LoVo (cell line): ENCODE results near the gene CTAGE9.
"Not testable (repeated sequence)": the region's sequence is repeated elsewhere in the genome, so short reads cannot be mapped to it uniquely, and the experiment has no call there.

Source experiments
- DNase-seq: peaks from one replicate; pipeline ENCODE4 v3.0.0-alpha.2; 2016; ENCODE audit warnings: low spot score

The CTAGE9 gene

GRCh38 chr6:131729550-131729949 is 18.7 kb upstream of the CTAGE9 start:
- DNase-seq: no peak

- DNase-seq: no peak
These were observed 17.6 kb upstream of the CTAGE9 start for GRCh38 chr6:131728296-131728939.

- no peak for DNase-seq
These were observed 17.1 kb upstream of the CTAGE9 start for GRCh38 chr6:131727868-131728267.

- DNase-seq: no peak
These were observed 16.6 kb upstream of the CTAGE9 start for GRCh38 chr6:131727467-131727866.

GRCh38 chr6:131724114-131724513 is 13.3 kb upstream of the CTAGE9 start:
- DNase-seq: no peak

GRCh38 chr6:131721161-131721560 is 10.3 kb upstream of the CTAGE9 start:
- DNase-seq: no peak

- no peak for DNase-seq
These were observed 7.2 kb upstream of the CTAGE9 start for GRCh38 chr6:131717836-131718542.

- DNase-seq: not testable (repeated sequence)
These were observed 4.8 kb upstream of the CTAGE9 start for GRCh38 chr6:131715567-131715966.

GRCh38 chr6:131703905-131704304 is 6.9 kb downstream of the CTAGE9 start:
- not testable (repeated sequence) for DNase-seq

GRCh38 chr6:131700851-131701250 is 10.0 kb downstream of the CTAGE9 start:
- DNase-seq: not testable (repeated sequence)

GRCh38 chr6:131696956-131697355 is 13.9 kb downstream of the CTAGE9 start:
- DNase-seq: no peak

- DNase-seq: peak; percentile 65
These were observed 15.9 kb downstream of the CTAGE9 start for GRCh38 chr6:131694832-131695426.

- no peak for DNase-seq
These were observed 17.4 kb downstream of the CTAGE9 start for GRCh38 chr6:131693384-131693783.

GRCh38 chr6:131692589-131692988 is 18.2 kb downstream of the CTAGE9 start:
- no peak for DNase-seq

GRCh38 chr6:131692031-131692430 is 18.8 kb downstream of the CTAGE9 start:
- no peak for DNase-seq

GRCh38 chr6:131688286-131688685 is 22.5 kb downstream of the CTAGE9 start:
- no peak for DNase-seq

GRCh38 chr6:131687022-131687421 is 23.8 kb downstream of the CTAGE9 start:
- DNase-seq: no peak

- DNase-seq: no peak
These were observed 25.5 kb downstream of the CTAGE9 start for GRCh38 chr6:131685266-131685780.

GRCh38 chr6:131683479-131683878 is 27.3 kb downstream of the CTAGE9 start:
- no peak for DNase-seq

GRCh38 chr6:131682442-131682841 is 28.4 kb downstream of the CTAGE9 start:
- DNase-seq: no peak

GRCh38 chr6:131681585-131681984 is 29.2 kb downstream of the CTAGE9 start:
- DNase-seq: no peak

- no peak for DNase-seq
These were observed 29.9 kb downstream of the CTAGE9 start for GRCh38 chr6:131680868-131681267.

GRCh38 chr6:131678442-131678841 is 32.4 kb downstream of the CTAGE9 start:
- no peak for DNase-seq
